GM12878 (cell line): ENCODE measurements around the gene ADAM15. TPM values are rescaled to one million over a fixed set of nuclear protein-coding genes. Genes with fewer than 3 reads are reported as not detected.

ENCODE experiments used
- BCL11A ChIP-seq: IDR thresholded peaks from 2 replicates; pipeline ENCODE4 v1.6.1; 2011; ENCODE audit warnings: low read depth, low read length
- EGR1 ChIP-seq, 2 experiments: IDR thresholded peaks; 1 replicate in 1 of 2; 2 replicates in 1 of 2; pipeline ENCODE4 v1.6.1; 2011 to 2012; ENCODE audit warnings: low read depth in 2 of 2, low read length in 2 of 2, borderline replicate concordance in 1 of 2, mild to moderate bottlenecking in 1 of 2, moderate library complexity in 1 of 2
- EP300 ChIP-seq, 2 experiments: fragments of 150-350 bp in 1 of 2; IDR thresholded peaks; 2 replicates each; pipeline ENCODE4 v1.6.1; 2011 to 2012; ENCODE audit warnings: low read depth in 2 of 2, low read length in 2 of 2, borderline replicate concordance in 1 of 2, improper control_type of control experiment in 1 of 2, inconsistent platforms in 1 of 2; ENCODE audit not compliant: control insufficient read depth in 1 of 2
- FOS ChIP-seq: IDR thresholded peaks from 3 replicates; pipeline ENCODE4 v1.6.1; 2011; ENCODE audit warnings: borderline replicate concordance; ENCODE audit not compliant: insufficient read length; ENCODE audit errors: extremely low read depth
- JUNB ChIP-seq: IDR thresholded peaks from 2 replicates; pipeline ENCODE4 v1.6.1; 2016; ENCODE audit warnings: antibody characterized with exemption, mild to moderate bottlenecking
- KLF5 ChIP-seq: fragments of 450-650 bp; IDR thresholded peaks from 2 replicates; pipeline ENCODE4 v1.6.1; 2014; ENCODE audit warnings: mild to moderate bottlenecking; ENCODE audit not compliant: partially characterized antibody
- NR2C2 ChIP-seq: IDR thresholded peaks from 2 replicates; pipeline ENCODE4 v1.6.1; 2011; ENCODE audit warnings: borderline replicate concordance, low read depth; ENCODE audit not compliant: control insufficient read depth, insufficient read length
- PAX8 ChIP-seq: fragments of 450-650 bp; IDR thresholded peaks from 2 replicates; pipeline ENCODE4 v1.6.1; 2017; ENCODE audit warnings: mild to moderate bottlenecking, moderate library complexity
- POU2F2 ChIP-seq: IDR thresholded peaks from 3 replicates; pipeline ENCODE4 v1.6.1; 2011; ENCODE audit warnings: low read depth, mild to moderate bottlenecking, low read length, borderline replicate concordance
- SREBF1 ChIP-seq: IDR thresholded peaks from 2 replicates; pipeline ENCODE4 v1.6.1; 2012; ENCODE audit warnings: mild to moderate bottlenecking, low read length
- SREBF2 ChIP-seq: IDR thresholded peaks from 2 replicates; pipeline ENCODE4 v1.6.1; 2012; ENCODE audit warnings: mild to moderate bottlenecking, low read length
- STAT1 ChIP-seq: fragments of 450-650 bp; conservative IDR thresholded peaks from 2 replicates; pipeline ENCODE4 v1.6.1; 2014; ENCODE audit warnings: antibody characterized with exemption, mild to moderate bottlenecking
- SUZ12 ChIP-seq: fragments of 200-600 bp; sonication (generic); IDR thresholded peaks from one replicate; pipeline ENCODE4 v1.6.1; 2018; ENCODE audit warnings: antibody characterized with exemption, mild to moderate bottlenecking; ENCODE audit not compliant: unreplicated experiment
- TARDBP ChIP-seq: IDR thresholded peaks from 2 replicates; pipeline ENCODE4 v1.6.1; 2016; ENCODE audit warnings: borderline replicate concordance
- ZBED1 ChIP-seq: IDR thresholded peaks from 2 replicates; pipeline ENCODE4 v1.6.1; 2016; ENCODE audit warnings: borderline replicate concordance
- ZSCAN29 ChIP-seq: fragments of 450-650 bp; IDR thresholded peaks from 2 replicates; pipeline ENCODE4 v1.6.1; 2017; ENCODE audit warnings: mild to moderate bottlenecking, moderate library complexity
- polyA plus RNA-seq, 11 experiments: library from polyadenylated mRNA; depleted of rRNA in 4 of 11; unstranded in 6 of 11; stranded (reverse) in 5 of 11; fragments of >200 nt; fragmentation: Nextera tagmentation in 4 of 11; fragmentation: Illumina TruSeq in 1 of 11; extraction: Ambion mirVana in 4 of 11; extraction: Trizol in 1 of 11; gene quantifications; 1 replicate in 1 of 11; 2 replicates in 10 of 11; pipeline versions ENCODE4 v1.2.1 to v1.2.3, GENCODE V29; 2011 to 2016; ENCODE audit warnings: inconsistent platforms in 2 of 11, missing spikeins in 2 of 11, low read depth in 1 of 11
- total RNA-seq, 4 experiments: library from RNA; depleted of rRNA in 3 of 4; stranded (reverse); fragments of >200 nt in 3 of 4; fragmentation: Illumina TruSeq in 1 of 4; extraction: Trizol in 1 of 4; gene quantifications; 2 replicates each; pipeline versions ENCODE4 v1.2.1 to v1.2.3, GENCODE V29; 2013 to 2021
- TF ChIP-seq, protein P1 (sequence below): fragments of 450-650 bp; IDR thresholded peaks from 2 replicates; pipeline ENCODE4 v1.6.1; 2017; ENCODE audit warnings: mild to moderate bottlenecking, moderate library complexity
- TF ChIP-seq, protein P2 (sequence below): IDR thresholded peaks from 2 replicates; pipeline ENCODE4 v1.6.1; 2012; ENCODE audit warnings: improper control_type of control experiment, low read depth, low read length; ENCODE audit not compliant: insufficient replicate concordance
- TF ChIP-seq, protein P3 (sequence below): fragments of 450-650 bp; IDR thresholded peaks from 2 replicates; pipeline ENCODE4 v1.6.1; 2017; ENCODE audit warnings: low read depth, mild to moderate bottlenecking, moderate library complexity

ADAM15 gene
- total and polyA plus RNA-seq, 10 of the 15 experiments (the other 5 are each of a cell fraction or from before 2014, with no cell fraction given): 0.29 to 38.8 (median 14.7) TPM

DNA sequence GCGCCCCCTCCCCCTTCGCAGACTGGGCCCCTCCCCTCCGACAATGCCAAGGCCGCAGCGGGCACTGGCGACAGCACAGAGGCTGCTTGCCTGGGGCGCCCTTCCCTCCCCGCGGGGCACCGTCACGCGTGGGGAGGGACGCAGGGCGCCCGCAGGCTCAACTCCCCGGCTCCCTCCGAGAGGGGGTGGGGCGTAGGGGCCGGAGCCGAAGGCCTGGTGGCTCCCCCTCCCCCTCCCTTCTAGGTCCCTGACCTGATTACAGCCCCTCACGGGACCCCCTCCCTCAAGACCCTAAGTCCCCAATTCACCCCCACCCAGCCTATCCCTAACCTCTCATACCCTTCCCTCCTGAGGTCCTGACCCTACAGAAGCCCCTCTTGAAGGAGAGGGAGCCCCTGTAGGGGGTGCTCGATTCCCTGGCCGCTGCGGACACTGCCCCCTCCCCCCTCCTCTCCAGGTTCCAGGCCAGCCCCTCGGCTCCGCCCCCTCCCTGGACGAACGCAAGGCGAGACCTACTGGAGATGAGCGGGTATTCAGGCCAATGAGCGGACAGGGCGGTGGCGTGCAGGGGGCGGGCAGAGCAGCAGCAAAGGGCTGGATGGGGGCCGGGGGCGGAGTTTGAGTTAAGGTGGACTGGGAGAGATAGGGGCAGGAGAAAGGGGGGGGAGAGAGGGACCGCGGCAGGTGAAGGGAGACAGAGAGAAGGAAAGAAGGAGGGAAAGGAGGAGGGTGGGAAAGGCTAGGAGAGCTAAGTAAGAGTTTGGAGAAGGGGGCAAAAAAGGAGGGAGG lies 49.2 kb upstream of the ADAM15 start (continued):
- TF ChIP-seq, protein P1, sequence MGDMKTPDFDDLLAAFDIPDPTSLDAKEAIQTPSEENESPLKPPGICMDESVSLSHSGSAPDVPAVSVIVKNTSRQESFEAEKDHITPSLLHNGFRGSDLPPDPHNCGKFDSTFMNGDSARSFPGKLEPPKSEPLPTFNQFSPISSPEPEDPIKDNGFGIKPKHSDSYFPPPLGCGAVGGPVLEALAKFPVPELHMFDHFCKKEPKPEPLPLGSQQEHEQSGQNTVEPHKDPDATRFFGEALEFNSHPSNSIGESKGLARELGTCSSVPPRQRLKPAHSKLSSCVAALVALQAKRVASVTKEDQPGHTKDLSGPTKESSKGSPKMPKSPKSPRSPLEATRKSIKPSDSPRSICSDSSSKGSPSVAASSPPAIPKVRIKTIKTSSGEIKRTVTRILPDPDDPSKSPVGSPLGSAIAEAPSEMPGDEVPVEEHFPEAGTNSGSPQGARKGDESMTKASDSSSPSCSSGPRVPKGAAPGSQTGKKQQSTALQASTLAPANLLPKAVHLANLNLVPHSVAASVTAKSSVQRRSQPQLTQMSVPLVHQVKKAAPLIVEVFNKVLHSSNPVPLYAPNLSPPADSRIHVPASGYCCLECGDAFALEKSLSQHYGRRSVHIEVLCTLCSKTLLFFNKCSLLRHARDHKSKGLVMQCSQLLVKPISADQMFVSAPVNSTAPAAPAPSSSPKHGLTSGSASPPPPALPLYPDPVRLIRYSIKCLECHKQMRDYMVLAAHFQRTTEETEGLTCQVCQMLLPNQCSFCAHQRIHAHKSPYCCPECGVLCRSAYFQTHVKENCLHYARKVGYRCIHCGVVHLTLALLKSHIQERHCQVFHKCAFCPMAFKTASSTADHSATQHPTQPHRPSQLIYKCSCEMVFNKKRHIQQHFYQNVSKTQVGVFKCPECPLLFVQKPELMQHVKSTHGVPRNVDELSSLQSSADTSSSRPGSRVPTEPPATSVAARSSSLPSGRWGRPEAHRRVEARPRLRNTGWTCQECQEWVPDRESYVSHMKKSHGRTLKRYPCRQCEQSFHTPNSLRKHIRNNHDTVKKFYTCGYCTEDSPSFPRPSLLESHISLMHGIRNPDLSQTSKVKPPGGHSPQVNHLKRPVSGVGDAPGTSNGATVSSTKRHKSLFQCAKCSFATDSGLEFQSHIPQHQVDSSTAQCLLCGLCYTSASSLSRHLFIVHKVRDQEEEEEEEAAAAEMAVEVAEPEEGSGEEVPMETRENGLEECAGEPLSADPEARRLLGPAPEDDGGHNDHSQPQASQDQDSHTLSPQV: no peak
- TF ChIP-seq FOS (peak; percentile 45), POU2F2 (no peak), ZBED1 (no peak), NR2C2 (no peak), SREBF2 (no peak), STAT1 (no peak), SREBF1 (no peak), BCL11A (no peak), PAX8 (no peak), KLF5 (no peak), TARDBP (no peak), JUNB (no peak), EGR1 (IDR thresholded peaks at IDR 0.05; ENCODE audit: borderline replicate concordance in 1 of 2, low read depth in 2 of 2, low read length in 2 of 2) (peak in 1 of 2 experiments; percentile 87; a peak in 2 of 3 replicates), SUZ12 (no peak), EP300 (IDR thresholded peaks at IDR 0.05; ENCODE audit: borderline replicate concordance in 1 of 2, control insufficient read depth in 1 of 2, low read depth in 2 of 2, low read length in 2 of 2) (no peak), ZSCAN29 (no peak)
- TF ChIP-seq, protein P2, sequence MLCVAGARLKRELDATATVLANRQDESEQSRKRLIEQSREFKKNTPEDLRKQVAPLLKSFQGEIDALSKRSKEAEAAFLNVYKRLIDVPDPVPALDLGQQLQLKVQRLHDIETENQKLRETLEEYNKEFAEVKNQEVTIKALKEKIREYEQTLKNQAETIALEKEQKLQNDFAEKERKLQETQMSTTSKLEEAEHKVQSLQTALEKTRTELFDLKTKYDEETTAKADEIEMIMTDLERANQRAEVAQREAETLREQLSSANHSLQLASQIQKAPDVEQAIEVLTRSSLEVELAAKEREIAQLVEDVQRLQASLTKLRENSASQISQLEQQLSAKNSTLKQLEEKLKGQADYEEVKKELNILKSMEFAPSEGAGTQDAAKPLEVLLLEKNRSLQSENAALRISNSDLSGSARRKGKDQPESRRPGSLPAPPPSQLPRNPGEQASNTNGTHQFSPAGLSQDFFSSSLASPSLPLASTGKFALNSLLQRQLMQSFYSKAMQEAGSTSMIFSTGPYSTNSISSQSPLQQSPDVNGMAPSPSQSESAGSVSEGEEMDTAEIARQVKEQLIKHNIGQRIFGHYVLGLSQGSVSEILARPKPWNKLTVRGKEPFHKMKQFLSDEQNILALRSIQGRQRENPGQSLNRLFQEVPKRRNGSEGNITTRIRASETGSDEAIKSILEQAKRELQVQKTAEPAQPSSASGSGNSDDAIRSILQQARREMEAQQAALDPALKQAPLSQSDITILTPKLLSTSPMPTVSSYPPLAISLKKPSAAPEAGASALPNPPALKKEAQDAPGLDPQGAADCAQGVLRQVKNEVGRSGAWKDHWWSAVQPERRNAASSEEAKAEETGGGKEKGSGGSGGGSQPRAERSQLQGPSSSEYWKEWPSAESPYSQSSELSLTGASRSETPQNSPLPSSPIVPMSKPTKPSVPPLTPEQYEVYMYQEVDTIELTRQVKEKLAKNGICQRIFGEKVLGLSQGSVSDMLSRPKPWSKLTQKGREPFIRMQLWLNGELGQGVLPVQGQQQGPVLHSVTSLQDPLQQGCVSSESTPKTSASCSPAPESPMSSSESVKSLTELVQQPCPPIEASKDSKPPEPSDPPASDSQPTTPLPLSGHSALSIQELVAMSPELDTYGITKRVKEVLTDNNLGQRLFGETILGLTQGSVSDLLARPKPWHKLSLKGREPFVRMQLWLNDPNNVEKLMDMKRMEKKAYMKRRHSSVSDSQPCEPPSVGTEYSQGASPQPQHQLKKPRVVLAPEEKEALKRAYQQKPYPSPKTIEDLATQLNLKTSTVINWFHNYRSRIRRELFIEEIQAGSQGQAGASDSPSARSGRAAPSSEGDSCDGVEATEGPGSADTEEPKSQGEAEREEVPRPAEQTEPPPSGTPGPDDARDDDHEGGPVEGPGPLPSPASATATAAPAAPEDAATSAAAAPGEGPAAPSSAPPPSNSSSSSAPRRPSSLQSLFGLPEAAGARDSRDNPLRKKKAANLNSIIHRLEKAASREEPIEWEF: no peak
- TF ChIP-seq, protein P3, sequence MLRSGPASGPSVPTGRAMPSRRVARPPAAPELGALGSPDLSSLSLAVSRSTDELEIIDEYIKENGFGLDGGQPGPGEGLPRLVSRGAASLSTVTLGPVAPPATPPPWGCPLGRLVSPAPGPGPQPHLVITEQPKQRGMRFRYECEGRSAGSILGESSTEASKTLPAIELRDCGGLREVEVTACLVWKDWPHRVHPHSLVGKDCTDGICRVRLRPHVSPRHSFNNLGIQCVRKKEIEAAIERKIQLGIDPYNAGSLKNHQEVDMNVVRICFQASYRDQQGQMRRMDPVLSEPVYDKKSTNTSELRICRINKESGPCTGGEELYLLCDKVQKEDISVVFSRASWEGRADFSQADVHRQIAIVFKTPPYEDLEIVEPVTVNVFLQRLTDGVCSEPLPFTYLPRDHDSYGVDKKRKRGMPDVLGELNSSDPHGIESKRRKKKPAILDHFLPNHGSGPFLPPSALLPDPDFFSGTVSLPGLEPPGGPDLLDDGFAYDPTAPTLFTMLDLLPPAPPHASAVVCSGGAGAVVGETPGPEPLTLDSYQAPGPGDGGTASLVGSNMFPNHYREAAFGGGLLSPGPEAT: peak; percentile 99
